IPS-20b (cell line): Measurements from ENCODE around the gene CNTLN.
"Not testable (repeated sequence)": the region's sequence is repeated elsewhere in the genome, so short reads cannot be mapped to it uniquely, and the experiment has no call there.

ENCODE experiments used
- H3K27ac ChIP-seq: one replicate; pipeline ENCODE4 v1.5.1; 2013; ENCODE audit warnings: low read length
- H3K27me3 ChIP-seq: 2 replicates; pipeline ENCODE4 v1.6.1; 2013; ENCODE audit warnings: mild to moderate bottlenecking, low read length, inconsistent platforms; ENCODE audit not compliant: insufficient read depth
- H3K36me3 ChIP-seq: 2 replicates; pipeline ENCODE4 v1.6.1; 2013; ENCODE audit warnings: low read depth, mild to moderate bottlenecking, inconsistent platforms, low read length, moderate library complexity; ENCODE audit not compliant: insufficient read depth
- H3K4me1 ChIP-seq: 2 replicates; pipeline ENCODE4 v1.6.1; 2013; ENCODE audit warnings: mild to moderate bottlenecking, control low read depth, inconsistent platforms, low read length, moderate library complexity; ENCODE audit not compliant: insufficient read depth
- H3K4me3 ChIP-seq: 2 replicates; pipeline ENCODE4 v1.5.1; 2013; ENCODE audit warnings: mild to moderate bottlenecking, low read length, inconsistent platforms
- H3K9ac ChIP-seq: 2 replicates; pipeline ENCODE4 v1.6.1; 2013; ENCODE audit warnings: low read depth, mild to moderate bottlenecking, inconsistent platforms, low read length, moderate library complexity
- H3K9me3 ChIP-seq: 2 replicates; pipeline ENCODE4 v1.6.1; 2013; ENCODE audit warnings: mild to moderate bottlenecking, low read depth, low read length, inconsistent platforms; ENCODE audit not compliant: insufficient read depth

Gene CNTLN

GRCh38 chr9:17246770-17247169, 111.9 kb downstream of the CNTLN start:
- H3K4me3 ChIP-seq: no peak overlapping the region
- no peak overlapping the region for H3K9ac ChIP-seq

GRCh38 chr9:17251100-17251499, 116.3 kb downstream of the CNTLN start:
- H3K27ac ChIP-seq: no peak overlapping the region
- H3K9ac ChIP-seq: no peak overlapping the region
- no peaks in the 10 kb centered on the region; the same call in 1 of the 2 replicates for H3K4me1 ChIP-seq
- H3K9me3 ChIP-seq: peaks cover 18% of the 10 kb centered on the region
- no peak overlapping the region for H3K4me3 ChIP-seq
- no peaks in the 10 kb centered on the region for H3K27me3 ChIP-seq
- H3K36me3 ChIP-seq: no peaks in the 10 kb centered on the region

More at GRCh38 chr9:17246770-17247169, 111.9 kb downstream of the CNTLN start:
- no peaks in the 10 kb centered on the region for H3K27me3 ChIP-seq
- no peaks in the 10 kb centered on the region for H3K4me1 ChIP-seq
- no peaks in the 10 kb centered on the region for H3K36me3 ChIP-seq
- H3K27ac ChIP-seq: no peak overlapping the region
- H3K9me3 ChIP-seq: peaks cover 18% of the 10 kb centered on the region

GRCh38 chr9:17268531-17269188, 133.8 kb downstream of the CNTLN start:
- not testable (repeated sequence) for H3K27me3 ChIP-seq, H3K36me3 ChIP-seq, H3K9ac ChIP-seq, H3K4me1 ChIP-seq, H3K27ac ChIP-seq, H3K9me3 ChIP-seq
- peak overlapping the region; percentile 2; the same call in 1 of the 2 replicates for H3K4me3 ChIP-seq

GRCh38 chr9:17269799-17270198, 135.0 kb downstream of the CNTLN start:
- Histone ChIP-seq H3K4me1 (no peaks in the 10 kb centered on the region), H3K9ac (no peak overlapping the region), H3K4me3 (no peak overlapping the region), H3K27ac (no peak overlapping the region), H3K27me3 (no peaks in the 10 kb centered on the region), H3K36me3 (no peaks in the 10 kb centered on the region), H3K9me3 (no peaks in the 10 kb centered on the region)

GRCh38 chr9:17272536-17272935, 137.7 kb downstream of the CNTLN start:
- H3K36me3 ChIP-seq: no peaks in the 10 kb centered on the region
- H3K4me3 ChIP-seq: no peak overlapping the region
- H3K27ac ChIP-seq: no peak overlapping the region
- H3K9ac ChIP-seq: no peak overlapping the region
- H3K27me3 ChIP-seq: no peaks in the 10 kb centered on the region
- no peaks in the 10 kb centered on the region for H3K9me3 ChIP-seq
- H3K4me1 ChIP-seq: no peaks in the 10 kb centered on the region

- no peak overlapping the region for H3K4me3 ChIP-seq
- H3K36me3 ChIP-seq: no peaks in the 10 kb centered on the region
- no peak overlapping the region for H3K9ac ChIP-seq
- no peak overlapping the region for H3K27ac ChIP-seq
- no peaks in the 10 kb centered on the region for H3K27me3 ChIP-seq
- no peaks in the 10 kb centered on the region for H3K4me1 ChIP-seq
- H3K9me3 ChIP-seq: no peaks in the 10 kb centered on the region; the same call in 1 of the 2 replicates
These were observed 145.6 kb downstream of the CNTLN start for GRCh38 chr9:17280350-17281012.

GRCh38 chr9:17290673-17291072, 155.8 kb downstream of the CNTLN start:
- H3K9ac ChIP-seq, H3K27me3 ChIP-seq, H3K4me3 ChIP-seq, H3K36me3 ChIP-seq, H3K27ac ChIP-seq, H3K9me3 ChIP-seq, H3K4me1 ChIP-seq: not testable (repeated sequence)

GRCh38 chr9:17291766-17292165, 156.9 kb downstream of the CNTLN start:
- Histone ChIP-seq H3K4me3 (no peak overlapping the region), H3K36me3 (no peaks in the 10 kb centered on the region), H3K27me3 (no peaks in the 10 kb centered on the region), H3K9ac (no peak overlapping the region), H3K9me3 (no peaks in the 10 kb centered on the region), H3K27ac (no peak overlapping the region), H3K4me1 (no peaks in the 10 kb centered on the region)

- Histone ChIP-seq H3K27ac (no peak overlapping the region), H3K36me3 (no peaks in the 10 kb centered on the region), H3K4me3 (no peak overlapping the region), H3K27me3 (no peaks in the 10 kb centered on the region), H3K9me3 (no peaks in the 10 kb centered on the region), H3K9ac (no peak overlapping the region), H3K4me1 (no peaks in the 10 kb centered on the region)
These were observed 158.8 kb downstream of the CNTLN start for GRCh38 chr9:17293685-17294084.

GRCh38 chr9:17294822-17295624, 160.2 kb downstream of the CNTLN start:
- Histone ChIP-seq H3K9me3 (no peaks in the 10 kb centered on the region), H3K4me1 (no peaks in the 10 kb centered on the region), H3K9ac (no peak overlapping the region), H3K4me3 (no peak overlapping the region), H3K27ac (no peak overlapping the region), H3K36me3 (no peaks in the 10 kb centered on the region), H3K27me3 (no peaks in the 10 kb centered on the region)

GRCh38 chr9:17315341-17315740, 180.5 kb downstream of the CNTLN start:
- no peak overlapping the region for H3K4me3 ChIP-seq
- H3K36me3 ChIP-seq: no peaks in the 10 kb centered on the region
- no peaks in the 10 kb centered on the region for H3K27me3 ChIP-seq
- no peak overlapping the region for H3K9ac ChIP-seq
- no peaks in the 10 kb centered on the region for H3K4me1 ChIP-seq
- no peak overlapping the region for H3K27ac ChIP-seq
- H3K9me3 ChIP-seq: no peaks in the 10 kb centered on the region
